GM18909 (cell line): ENCODE measurements around the gene VPS50.

Experiments used
- ATAC-seq: cut with Tn5 transposase; IDR thresholded peaks from one replicate; pipeline ENCODE4 v1.9.1; 2021; ENCODE audit warnings: mild to moderate bottlenecking; ENCODE audit not compliant: unreplicated experiment, poor library complexity

Gene VPS50, protein sequence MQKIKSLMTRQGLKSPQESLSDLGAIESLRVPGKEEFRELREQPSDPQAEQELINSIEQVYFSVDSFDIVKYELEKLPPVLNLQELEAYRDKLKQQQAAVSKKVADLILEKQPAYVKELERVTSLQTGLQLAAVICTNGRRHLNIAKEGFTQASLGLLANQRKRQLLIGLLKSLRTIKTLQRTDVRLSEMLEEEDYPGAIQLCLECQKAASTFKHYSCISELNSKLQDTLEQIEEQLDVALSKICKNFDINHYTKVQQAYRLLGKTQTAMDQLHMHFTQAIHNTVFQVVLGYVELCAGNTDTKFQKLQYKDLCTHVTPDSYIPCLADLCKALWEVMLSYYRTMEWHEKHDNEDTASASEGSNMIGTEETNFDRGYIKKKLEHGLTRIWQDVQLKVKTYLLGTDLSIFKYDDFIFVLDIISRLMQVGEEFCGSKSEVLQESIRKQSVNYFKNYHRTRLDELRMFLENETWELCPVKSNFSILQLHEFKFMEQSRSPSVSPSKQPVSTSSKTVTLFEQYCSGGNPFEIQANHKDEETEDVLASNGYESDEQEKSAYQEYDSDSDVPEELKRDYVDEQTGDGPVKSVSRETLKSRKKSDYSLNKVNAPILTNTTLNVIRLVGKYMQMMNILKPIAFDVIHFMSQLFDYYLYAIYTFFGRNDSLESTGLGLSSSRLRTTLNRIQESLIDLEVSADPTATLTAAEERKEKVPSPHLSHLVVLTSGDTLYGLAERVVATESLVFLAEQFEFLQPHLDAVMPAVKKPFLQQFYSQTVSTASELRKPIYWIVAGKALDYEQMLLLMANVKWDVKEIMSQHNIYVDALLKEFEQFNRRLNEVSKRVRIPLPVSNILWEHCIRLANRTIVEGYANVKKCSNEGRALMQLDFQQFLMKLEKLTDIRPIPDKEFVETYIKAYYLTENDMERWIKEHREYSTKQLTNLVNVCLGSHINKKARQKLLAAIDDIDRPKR

DNA sequence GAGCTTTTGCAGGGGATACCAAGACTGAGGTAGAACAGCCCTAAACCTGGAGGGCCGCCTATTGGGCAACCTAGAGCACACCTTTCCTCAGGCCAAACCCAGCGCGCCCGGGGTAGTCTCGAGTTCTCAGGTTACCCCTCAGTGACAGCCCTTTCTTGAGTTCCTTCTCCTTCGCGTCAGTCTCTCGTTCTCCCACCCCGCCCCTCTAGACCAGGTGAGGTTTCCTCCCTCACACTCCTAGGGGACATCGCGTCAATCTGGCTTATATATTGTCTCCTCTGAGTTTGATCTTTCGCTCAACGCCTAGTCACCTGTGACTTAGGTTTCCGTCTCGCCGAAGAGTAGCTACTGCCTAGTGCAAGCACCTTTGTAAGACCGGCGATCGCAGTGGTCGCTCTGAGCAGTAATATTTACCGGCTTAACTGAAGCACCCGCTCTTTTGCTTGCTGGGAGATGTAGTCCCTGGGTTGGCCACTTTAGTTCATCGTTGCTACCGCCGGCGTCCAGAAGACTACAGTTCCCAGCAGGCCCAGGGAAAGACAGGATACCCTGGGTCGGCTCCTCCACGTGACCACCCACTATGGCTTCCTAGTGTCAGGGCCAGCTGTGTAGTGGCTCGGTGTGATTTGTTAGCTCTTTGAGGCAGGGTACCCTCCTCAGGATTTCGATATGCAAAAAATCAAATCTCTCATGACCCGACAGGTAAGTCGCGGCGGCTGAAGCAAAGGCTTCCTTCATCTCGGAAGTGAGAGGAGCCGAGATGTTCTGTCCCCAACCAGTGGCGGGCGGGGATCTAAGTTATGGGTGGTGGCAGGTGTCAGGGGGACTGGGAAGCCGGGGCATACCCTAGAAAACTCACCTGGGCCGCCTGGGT is at the start of gene VPS50:
VPS50 (plus strand) TSS at position 568 of the 874 bp plus-strand sequence; CDS start at position 670, 102 bp downstream.
- peak; percentile 99 for ATAC-seq

DNA sequence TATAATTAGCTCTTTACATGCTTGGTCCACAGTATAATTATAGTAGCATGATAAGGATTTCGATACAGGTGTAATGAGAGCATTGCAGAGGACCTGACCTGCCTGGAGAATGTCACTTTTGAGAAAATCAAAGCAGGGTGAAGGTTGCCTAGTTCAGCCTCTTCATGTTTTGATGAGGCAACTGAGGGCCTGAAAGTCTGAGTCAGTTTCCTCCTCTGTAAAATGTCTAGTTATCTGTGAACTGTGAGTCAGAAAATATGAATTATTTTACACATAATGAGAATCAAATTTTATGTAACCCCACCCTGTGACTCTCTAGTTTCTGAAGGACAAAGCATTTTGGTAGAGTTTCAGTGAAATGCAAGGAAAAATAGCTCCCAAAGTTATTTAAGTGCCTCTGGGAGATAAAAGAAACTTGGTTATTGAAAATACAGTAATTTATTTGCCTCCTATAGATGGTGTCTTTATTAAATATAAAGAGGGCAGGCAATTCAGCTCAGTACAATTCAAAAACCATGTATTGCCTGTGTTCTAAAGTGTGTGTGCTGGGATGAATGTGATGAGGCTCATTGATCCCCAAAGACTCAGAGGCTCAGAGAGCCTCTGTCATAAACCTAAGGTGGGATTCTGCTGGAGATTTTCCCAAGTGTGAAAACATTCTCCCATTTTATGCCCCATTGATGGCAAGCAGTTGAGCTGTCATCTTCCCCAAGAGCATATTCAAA is 46.7 kb upstream of the VPS50 start:
- no peak for ATAC-seq

DNA sequence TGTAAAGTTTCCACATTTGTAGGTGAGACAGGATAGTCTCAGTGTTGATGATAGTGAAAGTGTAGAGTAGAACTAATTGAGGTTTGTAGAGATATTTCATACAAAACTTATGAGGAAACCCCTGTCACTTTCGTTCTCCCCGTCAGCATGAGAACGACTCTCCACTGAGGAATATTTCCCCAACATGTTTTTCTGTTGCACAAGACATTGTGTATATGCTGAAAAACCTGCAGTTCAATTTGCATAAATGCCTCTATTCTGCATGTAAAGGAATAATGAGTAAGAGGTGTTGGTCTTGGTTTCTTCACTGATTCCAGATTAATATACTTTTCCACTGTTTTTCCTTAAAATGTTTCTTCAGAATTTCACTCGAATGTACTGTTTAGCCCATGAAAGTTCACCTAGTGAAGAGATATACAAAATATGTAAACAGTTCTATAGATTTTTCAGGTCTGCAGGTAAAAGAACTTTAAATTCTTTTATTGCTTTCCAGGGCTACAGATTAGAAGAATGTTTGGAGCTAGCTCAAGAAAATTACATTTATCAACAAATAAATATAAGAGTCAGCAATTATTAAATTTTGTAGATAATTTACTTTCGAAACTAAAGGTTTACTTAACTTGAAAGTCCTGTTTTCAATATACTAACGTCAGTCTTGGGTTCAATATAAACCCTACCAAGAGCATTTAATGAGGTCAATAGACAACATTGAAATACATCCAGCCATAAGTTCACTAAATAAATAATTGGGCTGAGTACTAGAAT is 43.1 kb upstream of the VPS50 start:
- no peak for ATAC-seq

DNA sequence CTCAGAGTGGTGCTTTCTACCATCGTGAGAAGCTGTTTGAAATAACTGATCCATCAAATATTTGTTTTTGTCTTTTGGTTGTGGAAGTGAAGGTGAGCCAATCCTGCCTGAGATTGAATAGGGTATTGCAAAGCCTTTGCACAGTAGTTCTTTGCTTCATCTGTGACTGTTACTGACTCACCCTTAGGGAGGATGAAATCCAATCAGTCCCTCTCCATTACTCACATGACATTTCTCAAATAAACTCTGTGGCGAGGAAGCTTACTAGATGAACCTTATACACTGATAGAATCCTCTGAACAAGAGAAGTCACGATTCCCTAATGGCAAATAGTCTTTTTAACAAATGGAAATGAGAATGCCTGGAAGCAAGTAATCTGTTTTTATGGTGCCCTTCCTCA is 37.8 kb upstream of the VPS50 start:
- ATAC-seq: no peak

DNA sequence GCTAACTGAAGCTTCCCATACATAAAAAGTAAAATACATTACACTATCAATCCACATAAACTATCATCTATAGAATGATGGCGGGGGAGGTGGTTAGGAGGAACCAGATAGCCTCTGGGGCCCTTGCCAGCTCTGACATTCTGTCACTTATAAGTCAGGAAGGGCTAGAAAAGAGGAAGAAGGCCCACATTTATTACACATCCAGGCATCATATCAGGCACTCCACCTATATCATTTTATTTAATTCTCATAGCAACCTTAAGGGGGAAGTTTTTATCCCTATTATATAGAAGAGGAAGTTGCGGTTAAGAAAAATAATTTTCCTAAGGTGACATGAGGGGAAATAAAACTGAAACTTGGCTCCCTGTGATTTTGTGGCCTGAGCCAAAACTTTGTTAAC is 35.8 kb upstream of the VPS50 start:
- ATAC-seq: no peak

DNA sequence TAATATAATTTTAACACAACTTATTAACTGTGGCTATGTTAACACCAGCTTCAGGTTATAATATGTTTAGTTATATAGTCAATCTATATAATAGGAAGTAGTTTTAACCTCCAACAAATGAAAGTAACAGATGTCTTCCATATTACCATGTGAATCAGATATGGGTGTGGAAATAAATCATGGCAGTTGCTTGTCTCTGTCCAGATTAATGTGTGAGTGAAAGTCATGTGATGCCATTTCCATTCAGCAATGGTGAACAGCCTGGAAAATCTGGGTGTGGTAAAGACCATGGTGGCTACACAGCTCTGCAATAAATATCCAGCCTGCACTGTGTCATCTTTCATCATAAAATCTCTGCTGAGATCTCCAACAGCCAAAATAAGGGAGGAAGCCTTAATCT is 33.7 kb upstream of the VPS50 start:
- ATAC-seq: no peak

DNA sequence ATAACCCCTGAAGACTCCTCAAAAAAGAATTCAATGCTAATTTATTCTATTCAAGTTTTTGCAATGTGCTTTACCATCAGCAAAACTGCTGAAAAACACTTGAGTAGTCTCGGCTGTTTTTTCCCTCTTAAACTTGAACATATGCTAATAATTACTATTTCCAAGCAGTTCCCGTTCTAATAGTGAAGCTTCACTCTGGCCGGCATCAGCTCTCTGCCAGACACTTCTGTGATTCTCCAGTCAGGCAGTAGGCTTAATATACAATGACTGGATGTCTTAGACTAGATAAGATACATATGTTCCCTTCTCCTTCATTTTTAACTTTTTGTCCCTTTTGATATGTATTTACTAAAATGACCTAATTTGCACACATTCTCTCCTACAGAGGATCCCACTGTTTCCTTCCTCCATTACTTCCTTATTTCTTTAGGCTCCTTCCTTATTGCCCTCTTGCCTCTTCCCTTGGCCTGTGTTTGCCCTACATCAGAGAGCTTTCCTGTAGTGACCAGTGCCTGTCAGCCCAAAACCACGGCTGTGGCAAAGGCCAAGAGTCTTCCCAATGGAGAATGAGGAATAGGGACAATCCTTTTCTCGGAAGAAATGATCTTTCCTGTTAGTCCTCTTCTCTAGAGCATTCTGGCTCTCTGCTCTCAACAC is 29.4 kb upstream of the VPS50 start:
- ATAC-seq: no peak

DNA sequence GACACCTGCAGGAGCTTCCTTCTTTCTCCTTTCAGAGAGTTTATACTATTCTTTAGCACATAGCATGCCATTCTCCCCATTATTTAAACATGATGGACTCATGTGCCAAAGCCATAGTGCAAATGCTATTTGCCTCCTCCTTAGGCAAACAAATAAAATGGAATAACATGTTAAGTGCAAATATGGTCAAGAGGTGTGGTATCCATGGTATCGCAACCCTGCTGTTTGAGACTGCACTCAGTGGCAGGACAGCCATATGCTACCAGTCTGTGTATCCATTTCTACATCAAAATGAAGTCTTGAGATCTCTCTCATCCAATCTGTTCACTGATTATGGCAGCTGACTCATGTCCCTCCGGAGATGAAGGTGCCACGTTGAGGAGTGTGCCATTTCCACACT is 28.7 kb upstream of the VPS50 start:
- ATAC-seq: no peak

DNA sequence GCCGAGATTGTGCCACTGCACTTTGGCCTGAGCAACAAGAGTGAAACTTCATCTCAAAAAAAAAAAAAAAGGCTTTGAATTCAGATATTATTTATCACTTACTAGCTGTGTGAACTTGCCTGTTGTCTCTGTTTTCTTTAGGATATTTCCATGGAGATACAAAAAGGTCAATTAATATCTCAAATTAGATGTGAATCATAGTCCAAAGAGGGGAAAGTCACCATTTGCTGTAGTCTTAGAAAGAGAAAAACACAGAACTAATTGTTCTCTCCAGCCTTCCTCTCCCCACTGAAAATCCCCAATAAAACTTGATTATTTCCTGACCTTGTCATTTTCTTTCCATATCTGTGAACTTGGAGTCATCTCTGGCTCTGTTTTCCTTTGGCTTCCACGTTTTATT is 27.1 kb upstream of the VPS50 start:
- no peak for ATAC-seq

DNA sequence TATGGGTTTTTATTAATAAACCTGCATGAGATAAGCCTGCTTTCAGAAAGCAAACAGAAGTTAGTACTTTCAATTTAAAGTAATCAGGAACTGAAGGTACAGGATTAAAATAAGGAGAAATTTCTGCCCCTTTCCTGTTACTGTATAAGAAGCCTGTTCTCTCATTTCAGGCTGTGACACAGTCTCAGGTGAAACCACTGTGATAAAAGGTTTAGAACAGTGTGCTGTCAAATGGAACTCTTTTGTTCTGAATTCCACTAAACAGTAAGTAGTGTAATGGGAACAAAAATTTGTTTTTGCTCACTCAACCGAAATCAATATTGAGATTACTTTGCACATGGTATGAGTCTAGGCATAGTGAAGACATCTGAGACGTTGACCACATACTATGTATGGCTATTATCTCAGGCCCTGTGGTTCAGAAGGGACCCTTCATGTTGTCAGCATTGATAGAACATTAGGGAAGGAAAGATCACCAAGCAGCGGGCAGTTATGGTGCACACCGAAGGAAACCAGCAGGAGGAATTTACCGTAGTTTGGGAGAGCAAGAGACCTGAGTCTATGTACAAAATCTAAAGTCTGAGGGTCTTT is 20.8 kb upstream of the VPS50 start:
- no peak for ATAC-seq

DNA sequence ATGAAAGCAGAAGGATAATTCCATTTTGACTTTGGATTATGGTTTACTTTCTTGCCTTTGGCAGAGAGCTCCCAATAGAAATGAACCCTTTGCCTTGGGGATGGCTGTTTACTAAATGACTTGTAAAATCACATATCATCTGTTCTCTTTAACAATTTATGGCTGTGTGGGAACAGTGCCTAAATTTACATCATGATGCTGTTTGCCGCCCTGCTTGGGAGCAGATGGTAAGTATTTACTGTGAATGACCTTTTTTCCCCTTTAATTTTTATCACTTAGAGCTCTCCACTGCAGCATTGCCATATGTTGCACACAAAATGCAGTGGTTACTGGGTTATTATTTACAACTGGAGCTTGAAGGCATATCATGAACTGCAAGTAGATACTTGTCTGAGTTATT is 19.3 kb upstream of the VPS50 start:
- no peak for ATAC-seq

DNA sequence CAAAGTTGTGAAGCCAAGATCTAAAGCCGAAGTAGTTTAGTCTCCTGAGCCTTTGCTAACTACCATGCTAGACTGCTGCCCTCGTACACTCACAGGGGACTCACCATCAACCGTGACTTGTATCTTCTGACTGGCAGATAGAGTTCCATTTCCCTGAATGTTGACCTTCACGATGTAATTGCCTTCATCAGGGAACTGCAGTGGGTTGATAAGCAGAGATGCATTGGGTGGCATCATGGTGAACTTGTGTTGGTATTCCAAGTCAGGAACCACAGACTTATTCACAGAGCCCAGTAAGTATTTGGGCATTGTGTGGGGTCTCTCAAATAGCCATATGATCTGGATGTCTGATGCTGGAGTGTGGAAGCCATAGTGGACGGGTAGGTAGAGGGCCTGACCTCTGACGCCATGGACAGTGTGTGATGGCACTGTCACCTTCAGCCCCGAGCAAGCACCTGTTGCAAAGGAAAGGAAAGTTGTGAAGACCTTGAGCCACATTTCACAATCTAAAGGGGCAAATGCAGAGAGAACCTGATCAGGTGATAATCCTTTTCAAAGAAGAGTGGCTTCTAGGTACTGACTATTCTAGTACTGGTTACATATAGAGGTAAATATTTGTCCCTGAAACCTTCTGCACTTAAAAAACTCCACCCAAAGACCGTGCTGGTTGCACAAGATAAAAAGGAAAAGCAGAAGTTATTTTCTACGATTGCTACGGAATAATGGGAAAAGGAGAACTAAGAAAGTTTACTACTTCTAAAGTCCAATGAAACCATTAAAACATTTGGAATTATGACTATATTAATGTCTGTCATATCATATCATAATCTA is 13.0 kb upstream of the VPS50 start:
- no peak for ATAC-seq

DNA sequence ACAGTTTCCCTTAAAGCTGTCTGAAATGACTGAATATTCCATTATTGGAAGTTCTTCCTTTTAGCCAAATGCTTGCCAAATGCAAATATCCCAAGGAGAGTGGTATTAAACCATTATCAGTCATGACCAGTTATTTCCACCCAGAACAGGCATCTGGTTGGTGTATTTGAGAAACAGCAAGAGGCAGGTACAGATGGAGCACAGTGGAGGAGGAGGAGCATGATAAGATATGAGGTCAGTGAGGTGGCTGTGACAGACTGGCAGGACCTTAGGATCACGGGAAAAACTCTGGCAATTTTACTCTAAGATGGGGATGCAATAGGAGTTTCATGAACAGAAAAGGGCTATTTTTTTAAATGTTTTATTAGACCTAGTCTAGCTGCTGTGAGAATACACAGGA is 12.3 kb upstream of the VPS50 start:
- ATAC-seq: no peak

DNA sequence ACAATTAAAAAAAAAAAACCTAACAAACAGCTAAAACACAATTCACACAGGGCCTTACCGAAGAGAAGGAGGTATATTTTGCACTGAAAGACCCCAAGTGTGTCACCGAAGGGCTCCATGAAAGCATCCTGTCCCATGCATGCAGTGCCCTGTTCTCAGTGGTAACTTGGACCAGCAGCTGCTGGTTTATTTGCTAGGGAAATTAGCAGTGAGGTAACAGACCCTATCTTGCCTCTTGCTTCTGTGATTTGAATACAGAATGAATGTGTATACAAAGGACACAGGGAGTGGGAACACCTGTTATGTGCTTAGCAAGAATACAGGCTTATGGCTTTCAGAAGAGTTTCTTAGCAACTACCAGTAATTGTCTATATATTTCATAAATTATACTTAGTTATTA is 5.9 kb upstream of the VPS50 start, which contains the start of gene HEPACAM2:
HEPACAM2 (minus strand) TSS at position 160 of the 400 bp plus-strand sequence.
- ATAC-seq: no peak

DNA sequence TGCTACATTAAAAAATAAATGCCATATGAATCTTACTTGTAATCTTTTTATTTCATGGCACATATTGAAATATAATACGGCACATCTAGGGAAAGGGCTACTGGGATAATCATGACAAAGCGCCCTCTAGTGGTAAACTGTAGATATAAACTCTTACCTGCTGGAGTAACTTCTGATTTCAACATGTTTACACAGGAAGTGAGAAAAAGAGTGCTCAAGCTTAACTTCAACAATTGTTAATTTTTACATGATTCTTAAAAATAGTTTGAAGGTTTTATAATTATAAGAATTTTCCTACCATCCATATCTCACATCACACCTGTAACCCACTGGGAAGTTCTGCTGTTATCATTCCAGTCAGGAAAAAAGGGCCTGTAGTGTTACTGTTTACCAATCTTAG is 3.9 kb upstream of the VPS50 start:
- ATAC-seq: peak; percentile 29

DNA sequence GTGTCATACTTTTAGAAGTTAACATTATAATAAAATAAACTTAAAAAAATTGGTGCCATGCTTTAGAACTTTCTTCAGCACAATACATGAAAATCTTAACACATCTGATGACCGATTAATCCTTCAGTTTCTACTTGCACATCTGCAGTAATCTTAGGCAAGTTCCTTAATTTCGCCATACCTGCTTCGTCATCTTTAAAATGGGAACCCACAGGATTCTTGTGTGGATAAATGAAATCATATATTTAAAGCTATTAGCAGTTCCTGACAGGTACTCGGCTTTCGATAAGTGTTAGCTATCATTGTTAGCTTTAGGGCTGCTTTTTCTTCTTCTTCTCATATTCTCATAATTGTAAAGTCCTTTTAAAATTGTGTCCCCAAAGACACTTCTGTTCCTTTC is 907 bp upstream of the VPS50 start:
- no peak for ATAC-seq

DNA sequence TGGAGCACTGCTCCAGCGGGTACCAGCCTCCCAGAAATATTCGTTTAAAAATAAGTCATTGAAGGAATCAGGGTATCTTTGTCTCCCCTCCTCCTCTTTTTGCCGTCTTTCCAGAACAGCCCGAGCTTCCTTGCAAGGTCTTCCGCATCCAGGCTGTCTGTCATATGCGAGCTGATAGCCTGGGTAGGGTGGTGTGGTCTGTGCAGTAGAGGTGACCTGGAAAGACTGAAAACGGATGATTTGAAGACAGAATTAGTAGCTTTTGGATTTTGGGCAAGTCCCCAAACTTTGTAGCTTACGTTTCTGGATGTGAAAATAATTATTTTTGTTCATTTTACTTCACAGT is 480 bp downstream of the VPS50 start:
- ATAC-seq: peak; percentile 8
